ENCODE data around the gene SERTAD2.

Gene SERTAD2

GRCh38 chr2:64607381-64608304 is 46.1 kb downstream of the SERTAD2 start:
- FAIRE-seq = no peak

- FAIRE-seq = no peak
Observed at GRCh38 chr2:64606479-64607363, 47.0 kb downstream of the SERTAD2 start.

- no peak for FAIRE-seq
Observed at GRCh38 chr2:64605991-64606478, 47.7 kb downstream of the SERTAD2 start.

- FAIRE-seq = no peak
Observed at GRCh38 chr2:64605026-64605471, 48.7 kb downstream of the SERTAD2 start.

- FAIRE-seq = no peak
Observed at GRCh38 chr2:64604155-64604554, 49.6 kb downstream of the SERTAD2 start.

GRCh38 chr2:64602436-64602835 is 51.3 kb downstream of the SERTAD2 start:
- FAIRE-seq = no peak

- FAIRE-seq = no peak
Observed at GRCh38 chr2:64601785-64602391, 51.8 kb downstream of the SERTAD2 start.

- no peak for FAIRE-seq
Observed at GRCh38 chr2:64601034-64601754, 52.5 kb downstream of the SERTAD2 start.

- no peak for FAIRE-seq
Observed at GRCh38 chr2:64599469-64599868, 54.2 kb downstream of the SERTAD2 start.

GRCh38 chr2:64598226-64598625 is 55.5 kb downstream of the SERTAD2 start:
- FAIRE-seq = no peak

- FAIRE-seq = peak; percentile 8
Observed at GRCh38 chr2:64595397-64596176, 58.1 kb downstream of the SERTAD2 start.

- FAIRE-seq = no peak
Observed at GRCh38 chr2:64594226-64594989, 59.3 kb downstream of the SERTAD2 start.

GRCh38 chr2:64593035-64593655 is 60.6 kb downstream of the SERTAD2 start:
- no peak for FAIRE-seq

- no peak for FAIRE-seq
Observed at GRCh38 chr2:64591188-64591587, 62.5 kb downstream of the SERTAD2 start.

- FAIRE-seq = peak; percentile 48
Observed at GRCh38 chr2:64587561-64587960, 66.2 kb downstream of the SERTAD2 start.

- FAIRE-seq = peak; percentile 98
Observed at GRCh38 chr2:64586883-64587481, 66.7 kb downstream of the SERTAD2 start.

- no peak for FAIRE-seq
Observed at GRCh38 chr2:64586054-64586453, 67.7 kb downstream of the SERTAD2 start.

GRCh38 chr2:64582774-64583340 is 70.9 kb downstream of the SERTAD2 start:
- FAIRE-seq = no peak
